Sigmoid colon (tissue), 4 donors: ENCODE measurements around the gene GRAP2.

Experiments
- CTCF ChIP-seq, 4 experiments: fragments of 450-650 bp in 3 of 4; fragments of 200-600 bp in 1 of 4; IDR thresholded peaks; one replicate each; pipeline ENCODE4 v1.5.1; 2016 to 2019; ENCODE audit warnings: antibody characterized with exemption in 4 of 4, mild to moderate bottlenecking in 3 of 4, moderate library complexity in 2 of 4
- POLR2A ChIP-seq, 2 donors: fragments of 450-650 bp; IDR thresholded peaks; one replicate each; pipeline ENCODE4 v1.6.1; 2016; ENCODE audit warnings: antibody characterized with exemption in 2 of 2, mild to moderate bottlenecking in 2 of 2, moderate library complexity in 2 of 2
- POLR2AphosphoS5 ChIP-seq, 4 donors: sonication (generic); formaldehyde crosslinking; IDR thresholded peaks; one replicate each; pipeline ENCODE4 v1.6.1; 2017; ENCODE audit warnings: antibody characterized with exemption in 4 of 4

GRCh38 chr22:39955675-39956074 is 54.8 kb downstream of the GRAP2 start:
- TF ChIP-seq POLR2A (IDR thresholded peaks at IDR 0.05) (no peak), CTCF (IDR thresholded peaks at IDR 0.05) (no peak), POLR2AphosphoS5 (IDR thresholded peaks at IDR 0.05) (no peak)
